Peyer's patch (tissue), 4 donors: ENCODE measurements around the gene SLC6A15.

Experiments
- POLR2A ChIP-seq, 2 donors: fragments of 450-650 bp; IDR thresholded peaks; one replicate each; pipeline ENCODE4 v1.5.1; 2017; ENCODE audit warnings: antibody characterized with exemption in 2 of 2, mild to moderate bottlenecking in 2 of 2, moderate library complexity in 2 of 2
- TF ChIP-seq, protein P1 (sequence below), 6 experiments: fragments of 450-650 bp in 4 of 6; fragments of 200-600 bp in 2 of 6; sonication (generic) in 1 of 6; IDR thresholded peaks; one replicate each; pipeline ENCODE4 v1.5.1; 2017 to 2019; ENCODE audit warnings: antibody characterized with exemption in 6 of 6, mild to moderate bottlenecking in 3 of 6, moderate library complexity in 1 of 6

DNA sequence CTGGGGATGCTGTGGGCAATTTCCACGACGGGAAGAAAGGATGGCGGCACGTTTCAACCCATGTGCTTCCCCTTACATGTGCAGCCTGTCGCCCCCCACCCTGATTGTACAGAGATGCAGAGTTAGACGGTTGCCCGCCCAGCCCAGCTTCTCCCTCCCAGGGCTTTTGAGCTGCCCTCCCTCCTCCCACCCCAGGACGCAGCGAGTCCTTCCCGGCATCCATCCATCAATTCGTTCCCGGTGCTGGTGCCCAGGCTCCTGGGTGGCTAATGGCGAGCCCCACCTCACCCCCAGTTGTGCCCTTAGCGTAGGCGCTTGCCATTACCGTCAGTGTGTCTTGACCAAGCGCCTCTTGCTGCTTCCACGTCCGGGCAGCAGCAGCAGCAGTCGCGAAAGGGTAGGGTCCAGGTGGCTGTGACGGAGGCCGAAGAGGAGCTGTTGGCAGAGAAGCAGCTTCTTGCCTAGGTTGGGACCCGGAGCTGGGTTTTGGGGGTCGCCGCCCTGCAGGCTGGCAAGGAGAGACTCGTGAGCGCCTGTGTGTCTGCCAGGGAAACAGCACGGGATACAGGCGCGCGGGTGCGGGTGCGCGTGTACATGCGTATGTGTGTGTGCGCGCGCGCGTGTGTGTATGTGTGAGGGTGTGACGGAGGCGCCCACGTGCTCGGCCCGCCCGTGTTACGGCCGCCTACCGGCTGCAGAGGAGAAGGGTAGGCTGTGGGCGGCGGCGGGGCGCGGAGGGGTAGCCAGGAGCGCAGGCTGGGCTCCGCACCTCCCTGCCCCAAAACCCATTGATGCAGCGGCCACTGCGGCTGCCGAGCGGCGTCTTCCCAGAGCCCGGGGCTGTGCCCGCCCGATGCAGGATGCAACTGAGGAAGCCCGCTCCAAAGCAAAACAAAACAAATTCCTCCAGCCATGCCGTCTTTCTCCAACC lies at the start of gene SLC6A15:
- TF ChIP-seq, protein P1, sequence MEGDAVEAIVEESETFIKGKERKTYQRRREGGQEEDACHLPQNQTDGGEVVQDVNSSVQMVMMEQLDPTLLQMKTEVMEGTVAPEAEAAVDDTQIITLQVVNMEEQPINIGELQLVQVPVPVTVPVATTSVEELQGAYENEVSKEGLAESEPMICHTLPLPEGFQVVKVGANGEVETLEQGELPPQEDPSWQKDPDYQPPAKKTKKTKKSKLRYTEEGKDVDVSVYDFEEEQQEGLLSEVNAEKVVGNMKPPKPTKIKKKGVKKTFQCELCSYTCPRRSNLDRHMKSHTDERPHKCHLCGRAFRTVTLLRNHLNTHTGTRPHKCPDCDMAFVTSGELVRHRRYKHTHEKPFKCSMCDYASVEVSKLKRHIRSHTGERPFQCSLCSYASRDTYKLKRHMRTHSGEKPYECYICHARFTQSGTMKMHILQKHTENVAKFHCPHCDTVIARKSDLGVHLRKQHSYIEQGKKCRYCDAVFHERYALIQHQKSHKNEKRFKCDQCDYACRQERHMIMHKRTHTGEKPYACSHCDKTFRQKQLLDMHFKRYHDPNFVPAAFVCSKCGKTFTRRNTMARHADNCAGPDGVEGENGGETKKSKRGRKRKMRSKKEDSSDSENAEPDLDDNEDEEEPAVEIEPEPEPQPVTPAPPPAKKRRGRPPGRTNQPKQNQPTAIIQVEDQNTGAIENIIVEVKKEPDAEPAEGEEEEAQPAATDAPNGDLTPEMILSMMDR (IDR thresholded peaks at IDR 0.05): no peak
- no peak for TF ChIP-seq POLR2A (IDR thresholded peaks at IDR 0.05)
